Kidney glomerular epithelial cell (primary cell): ENCODE results near the gene MYD88.
"Not testable (repeated sequence)": the region's sequence is repeated elsewhere in the genome, so short reads cannot be mapped to it uniquely, and the experiment has no call there.

Source experiments
- DNase-seq: peaks from one replicate; lab custom pipeline; 2025; lab: John Stamatoyannopoulos, UW

MYD88 gene

GRCh38 chr3:38142959-38143358, 4.5 kb downstream of the MYD88 start:
- DNase-seq: no peak

GRCh38 chr3:38143511-38143910, 5.0 kb downstream of the MYD88 start:
- DNase-seq: no peak

- DNase-seq: no peak
Measured at GRCh38 chr3:38146504-38146903, 8.0 kb downstream of the MYD88 start.

GRCh38 chr3:38147421-38147820, 9.0 kb downstream of the MYD88 start:
- DNase-seq: no peak

- no peak for DNase-seq
Measured at GRCh38 chr3:38148311-38148882, 9.9 kb downstream of the MYD88 start.

GRCh38 chr3:38149708-38150107, 11.2 kb downstream of the MYD88 start:
- DNase-seq: no peak

GRCh38 chr3:38150780-38151528, 12.5 kb downstream of the MYD88 start:
- no peak for DNase-seq

GRCh38 chr3:38151667-38152265, 13.3 kb downstream of the MYD88 start:
- DNase-seq: no peak

- DNase-seq: no peak
Measured at GRCh38 chr3:38152609-38153008, 14.1 kb downstream of the MYD88 start.

GRCh38 chr3:38153221-38153620, 14.8 kb downstream of the MYD88 start:
- DNase-seq: no peak

GRCh38 chr3:38154033-38154494, 15.6 kb downstream of the MYD88 start:
- DNase-seq: peak; percentile 78

GRCh38 chr3:38154625-38155255, 16.3 kb downstream of the MYD88 start:
- DNase-seq: no peak

GRCh38 chr3:38155825-38156224, 17.4 kb downstream of the MYD88 start:
- no peak for DNase-seq

- no peak for DNase-seq
Measured at GRCh38 chr3:38157117-38157516, 18.7 kb downstream of the MYD88 start.

- DNase-seq: peak; percentile 21
Measured at GRCh38 chr3:38157595-38157994, 19.1 kb downstream of the MYD88 start.

- no peak for DNase-seq
Measured at GRCh38 chr3:38158472-38158871, 20.0 kb downstream of the MYD88 start.

- DNase-seq: not testable (repeated sequence)
Measured at GRCh38 chr3:38160704-38161103, 22.2 kb downstream of the MYD88 start.

GRCh38 chr3:38163117-38163840, 24.8 kb downstream of the MYD88 start:
- DNase-seq: no peak

GRCh38 chr3:38163841-38164642, 25.6 kb downstream of the MYD88 start:
- no peak for DNase-seq

- no peak for DNase-seq
Measured at GRCh38 chr3:38164643-38164951, 26.1 kb downstream of the MYD88 start.

GRCh38 chr3:38164952-38165721, 26.7 kb downstream of the MYD88 start, which contains the start of gene OXSR1:
Gene OXSR1, plus strand, starts transcription at chr3:38165537. Its CDS starts 340 bp downstream, at chr3:38165877.
- peak; percentile 99 for DNase-seq
